Calu3 (cell line): ENCODE measurements around the gene GRK3. TPM values are rescaled to one million over a fixed set of nuclear protein-coding genes. Genes with fewer than 3 reads are reported as not detected.
"Not testable (repeated sequence)": the region's sequence is repeated elsewhere in the genome, so short reads cannot be mapped to it uniquely, and the experiment has no call there.

ENCODE experiments used
- BruUV-seq: library from RNA; stranded (reverse); fragments of 400-500 nt; replicated peaks from 2 replicates; lab custom pipeline; 2021; lab: Mats Ljungman, UMichigan
- CTCF ChIA-PET: fragments of 300-600 bp; sonication (Branson Sonifier 250); formaldehyde crosslinking; loops from one replicate; lab custom pipeline; 2022; ENCODE audit warnings: antibody characterized with exemption; lab: Charles Lee
- DNase-seq: peaks from one replicate; pipeline ENCODE4 v3.0.0; 2022
- H3K27ac Mint-ChIP-seq: one replicate; pipeline ENCODE4 v1.8.0; 2022; ENCODE audit warnings: mixed read lengths; ENCODE audit not compliant: unreplicated experiment
- H3K27me3 Mint-ChIP-seq: one replicate; pipeline ENCODE4 v1.8.0; 2022; ENCODE audit warnings: mixed read lengths; ENCODE audit not compliant: unreplicated experiment
- H3K36me3 Mint-ChIP-seq: one replicate; pipeline ENCODE4 v1.8.0; 2022; ENCODE audit warnings: mild to moderate bottlenecking, moderate library complexity, mixed read lengths; ENCODE audit not compliant: insufficient read depth, unreplicated experiment
- H3K4me1 Mint-ChIP-seq: one replicate; pipeline ENCODE4 v1.8.0; 2022; ENCODE audit warnings: mild to moderate bottlenecking, low read depth, mixed read lengths; ENCODE audit not compliant: unreplicated experiment
- H3K4me3 Mint-ChIP-seq: one replicate; pipeline ENCODE4 v1.8.0; 2022; ENCODE audit warnings: mild to moderate bottlenecking, low read depth, moderate library complexity, mixed read lengths; ENCODE audit not compliant: unreplicated experiment
- H3K9me3 Mint-ChIP-seq: one replicate; pipeline ENCODE4 v1.8.0; 2022; ENCODE audit warnings: low read depth, mixed read lengths; ENCODE audit not compliant: unreplicated experiment
- intact Hi-C: fragments of 100-400 bp; cut with micrococcal nuclease; formaldehyde crosslinking; loops from one replicate; pipeline ENCODE4 v1.10.0; 2022; ENCODE audit not compliant: unreplicated experiment
- total RNA-seq: library from RNA; stranded (reverse); gene quantifications from 2 replicates; pipeline ENCODE4 v1.2.3, GENCODE V29; 2022
- TF ChIP-seq, protein P1 (sequence below): fragments of 200-600 bp; IDR thresholded peaks from one replicate; pipeline ENCODE4 v1.8.0; 2022; ENCODE audit warnings: antibody characterized with exemption; ENCODE audit not compliant: unreplicated experiment

The GRK3 gene
- total RNA-seq, 1 experiment from 2014 or later, result 12.0 TPM

DNA sequence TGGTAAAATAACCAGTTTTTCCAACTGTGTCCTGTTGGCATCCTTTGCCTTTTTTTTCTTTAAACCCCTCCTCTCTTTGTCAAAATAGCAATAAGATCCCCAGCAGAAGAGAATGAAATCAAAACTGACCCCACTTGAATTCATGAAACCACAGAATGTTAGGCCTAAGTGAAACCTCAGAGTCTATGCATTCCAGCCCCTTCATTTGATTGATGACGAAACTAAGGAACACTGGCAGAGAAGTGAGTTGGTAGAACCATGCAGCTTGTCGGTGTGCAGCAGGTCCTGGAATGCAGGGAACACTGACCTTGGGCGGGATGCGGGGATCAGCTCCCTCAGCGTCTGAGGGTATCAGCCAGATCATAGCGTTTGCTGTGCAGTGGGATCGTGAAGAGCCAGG, 57.5 kb downstream of the GRK3 start:
- no peak overlapping the region for H3K27ac Mint-ChIP-seq
- DNase-seq, result no peak
- no peaks in the 10 kb centered on the region for H3K27me3 Mint-ChIP-seq
- H3K4me3 Mint-ChIP-seq, result no peak overlapping the region
- CTCF ChIA-PET, result interaction anchor here (0.5 kb wide), 1 partner anchor 33 kb away, joined by 3 read pairs; no protein-coding TSS in a partner anchor
- H3K9me3 Mint-ChIP-seq, result no peaks in the 10 kb centered on the region
- H3K36me3 Mint-ChIP-seq, result no peaks in the 10 kb centered on the region
- no TSS peak for BruUV-seq
- no peaks in the 10 kb centered on the region for H3K4me1 Mint-ChIP-seq
- TF ChIP-seq, protein P1, sequence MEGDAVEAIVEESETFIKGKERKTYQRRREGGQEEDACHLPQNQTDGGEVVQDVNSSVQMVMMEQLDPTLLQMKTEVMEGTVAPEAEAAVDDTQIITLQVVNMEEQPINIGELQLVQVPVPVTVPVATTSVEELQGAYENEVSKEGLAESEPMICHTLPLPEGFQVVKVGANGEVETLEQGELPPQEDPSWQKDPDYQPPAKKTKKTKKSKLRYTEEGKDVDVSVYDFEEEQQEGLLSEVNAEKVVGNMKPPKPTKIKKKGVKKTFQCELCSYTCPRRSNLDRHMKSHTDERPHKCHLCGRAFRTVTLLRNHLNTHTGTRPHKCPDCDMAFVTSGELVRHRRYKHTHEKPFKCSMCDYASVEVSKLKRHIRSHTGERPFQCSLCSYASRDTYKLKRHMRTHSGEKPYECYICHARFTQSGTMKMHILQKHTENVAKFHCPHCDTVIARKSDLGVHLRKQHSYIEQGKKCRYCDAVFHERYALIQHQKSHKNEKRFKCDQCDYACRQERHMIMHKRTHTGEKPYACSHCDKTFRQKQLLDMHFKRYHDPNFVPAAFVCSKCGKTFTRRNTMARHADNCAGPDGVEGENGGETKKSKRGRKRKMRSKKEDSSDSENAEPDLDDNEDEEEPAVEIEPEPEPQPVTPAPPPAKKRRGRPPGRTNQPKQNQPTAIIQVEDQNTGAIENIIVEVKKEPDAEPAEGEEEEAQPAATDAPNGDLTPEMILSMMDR, result no peak
- intact Hi-C loops, result no loop called here

DNA sequence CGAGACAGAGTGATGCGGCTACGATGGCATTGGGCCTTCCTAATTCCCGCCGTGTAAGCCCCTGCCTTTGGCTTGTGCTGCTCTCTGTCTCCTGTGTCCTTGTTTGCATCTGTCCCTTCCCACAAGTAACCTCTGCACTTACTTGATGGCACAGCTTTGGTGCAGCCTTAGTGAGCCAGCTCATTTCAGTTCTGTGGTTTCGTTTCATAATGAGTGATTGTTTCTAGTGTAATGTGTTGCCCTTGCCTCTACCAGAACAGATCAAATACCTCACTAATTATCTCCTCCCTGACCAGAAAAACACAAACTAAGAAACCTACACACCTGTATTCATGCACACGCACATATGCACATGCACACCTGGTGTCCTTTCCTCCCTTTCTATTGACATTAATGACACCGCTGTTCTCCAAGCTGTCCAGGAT, 58.8 kb downstream of the GRK3 start:
- DNase-seq, result no peak
- Mint-ChIP-seq H3K4me3 (no peak overlapping the region), H3K36me3 (no peaks in the 10 kb centered on the region), H3K4me1 (no peaks in the 10 kb centered on the region), H3K27me3 (no peaks in the 10 kb centered on the region), H3K9me3 (no peaks in the 10 kb centered on the region), H3K27ac (no peak overlapping the region)
- intact Hi-C loops, result no loop called here
- BruUV-seq, result no TSS peak
- TF ChIP-seq, protein P1, result no peak
- CTCF ChIA-PET, result no interaction called here

DNA sequence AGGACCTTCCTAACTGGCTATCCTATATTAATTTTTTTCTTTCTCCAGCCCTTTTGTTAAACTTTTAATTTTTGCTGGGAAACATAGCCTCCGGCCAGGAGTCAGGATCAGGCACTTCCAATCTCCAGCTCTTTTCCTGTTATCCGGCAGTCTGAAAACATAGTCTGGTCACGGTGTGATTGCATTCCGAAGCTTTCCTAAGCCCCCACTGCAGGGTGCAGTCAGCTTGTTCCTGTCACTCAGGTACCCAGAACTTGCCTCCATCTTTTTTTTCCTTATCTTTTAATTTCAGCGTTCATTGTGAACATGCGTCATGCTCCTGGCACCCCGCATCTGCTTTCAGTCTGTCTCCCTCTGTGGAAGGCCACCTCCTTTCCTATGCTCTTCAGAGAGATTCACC, 59.4 kb downstream of the GRK3 start:
- TF ChIP-seq, protein P1, result no peak

DNA sequence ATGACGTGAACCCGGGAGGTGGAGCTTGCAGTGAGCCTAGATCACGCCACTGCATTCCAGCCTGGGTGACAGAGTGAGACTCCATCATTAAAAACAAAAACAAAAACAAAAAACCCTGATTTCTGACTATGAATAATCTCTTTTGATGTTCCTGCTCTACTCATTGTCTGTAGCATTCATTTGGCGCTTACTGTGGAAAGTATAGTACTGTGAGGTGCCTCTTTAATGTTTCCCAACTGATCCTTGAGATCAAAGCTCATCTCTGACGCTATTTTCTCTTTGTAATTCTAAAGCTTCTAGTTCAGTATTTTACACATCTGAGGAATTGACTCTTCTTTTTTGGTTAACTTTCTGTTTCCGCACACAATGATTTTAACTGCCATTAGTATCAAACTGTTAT, 60.0 kb downstream of the GRK3 start:
- BruUV-seq, result no TSS peak
- TF ChIP-seq, protein P1, result no peak
- no peak for DNase-seq
- Mint-ChIP-seq H3K4me1 (no peaks in the 10 kb centered on the region), H3K27ac (no peak overlapping the region), H3K9me3 (no peaks in the 10 kb centered on the region), H3K36me3 (no peaks in the 10 kb centered on the region), H3K27me3 (no peaks in the 10 kb centered on the region), H3K4me3 (no peak overlapping the region)
- intact Hi-C loops, result no loop called here
- CTCF ChIA-PET, result interaction anchor here (0.7 kb wide), 1 partner anchor 54 kb away, joined by 5 read pairs; no protein-coding TSS in a partner anchor

More for the DNA sequence above, 59.4 kb downstream of the GRK3 start:
- no peak overlapping the region for H3K27ac Mint-ChIP-seq
- no peaks in the 10 kb centered on the region for H3K27me3 Mint-ChIP-seq
- CTCF ChIA-PET, result no interaction called here
- no peaks in the 10 kb centered on the region for H3K4me1 Mint-ChIP-seq
- intact Hi-C loops, result no loop called here
- no peaks in the 10 kb centered on the region for H3K9me3 Mint-ChIP-seq
- no TSS peak for BruUV-seq
- no peak for DNase-seq
- H3K4me3 Mint-ChIP-seq, result no peak overlapping the region
- H3K36me3 Mint-ChIP-seq, result no peaks in the 10 kb centered on the region

DNA sequence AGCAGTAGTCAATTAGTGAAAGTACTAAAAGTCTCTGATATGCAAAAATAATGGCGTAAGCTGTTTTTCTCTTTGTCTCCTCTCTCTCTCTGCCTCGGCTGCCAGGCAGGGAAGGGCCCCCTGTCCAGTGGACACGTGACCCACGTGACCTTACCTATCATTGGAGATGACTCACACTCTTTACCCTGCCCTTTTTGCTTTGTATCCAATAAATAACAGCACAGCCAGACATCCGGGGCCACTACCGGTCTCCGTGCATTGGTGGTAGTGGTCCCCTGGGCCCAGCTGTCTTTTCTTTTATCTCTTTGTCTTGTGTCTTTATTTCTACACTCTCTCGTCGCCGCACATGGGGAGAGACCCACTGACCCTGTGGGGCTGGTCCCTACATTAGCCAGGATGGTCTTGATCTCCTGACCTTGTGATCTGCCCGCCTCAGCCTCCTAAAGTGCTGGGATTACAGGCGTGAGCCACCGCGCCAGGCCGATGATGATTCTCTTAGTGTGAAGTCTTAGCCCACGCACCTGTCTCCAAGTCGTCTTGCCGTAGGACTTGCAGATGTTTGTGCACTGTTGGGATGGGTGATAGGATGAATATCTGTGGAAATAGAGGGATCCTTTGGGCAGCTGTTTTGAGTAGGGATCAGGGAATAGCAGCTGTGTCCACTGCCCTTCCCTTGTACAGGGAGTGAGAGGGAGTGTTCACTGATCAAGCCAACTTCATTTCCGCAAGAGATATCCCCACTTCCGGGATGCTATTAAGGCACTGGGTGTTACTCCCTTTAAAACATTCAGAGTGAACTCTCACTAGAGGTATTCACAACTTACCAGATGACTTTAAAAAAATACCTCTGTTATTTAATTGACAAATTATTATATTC, 61.5 kb downstream of the GRK3 start:
- H3K9me3 Mint-ChIP-seq, CTCF ChIA-PET, H3K27me3 Mint-ChIP-seq, H3K4me3 Mint-ChIP-seq, H3K27ac Mint-ChIP-seq, H3K36me3 Mint-ChIP-seq, H3K4me1 Mint-ChIP-seq, BruUV-seq, DNase-seq, intact Hi-C loops: not testable (repeated sequence)
